GM21515 (cell line): ENCODE measurements around the gene BCL7C.
"Not testable (repeated sequence)": the region's sequence is repeated elsewhere in the genome, so short reads cannot be mapped to it uniquely, and the experiment has no call there.

ENCODE experiments used
- ATAC-seq: cut with Tn5 transposase; IDR thresholded peaks from one replicate; pipeline ENCODE4 v1.9.1; 2021; ENCODE audit not compliant: unreplicated experiment

Gene BCL7C

GRCh38 chr16:30870904-30871303, 23.0 kb downstream of the BCL7C start:
- ATAC-seq, result no peak

DNA sequence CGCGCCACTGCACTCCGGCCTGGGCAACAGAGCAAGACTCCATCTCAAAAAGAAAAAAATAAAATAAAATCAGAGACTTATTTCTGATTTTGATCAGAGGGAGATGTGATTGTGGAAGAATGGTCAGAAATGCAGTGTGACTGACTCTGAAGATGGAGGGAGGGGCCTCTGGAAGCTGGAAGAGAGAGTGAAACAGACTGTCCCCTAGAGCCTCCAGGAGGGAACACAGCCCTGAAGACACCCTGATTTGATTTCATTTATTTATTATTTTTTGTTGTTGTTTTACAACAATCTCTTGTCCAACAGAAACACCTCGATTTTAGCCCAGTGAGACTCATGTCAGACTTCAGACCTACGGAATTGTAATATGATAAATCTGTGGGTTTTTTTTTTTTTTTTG, 26.1 kb downstream of the BCL7C start:
- ATAC-seq, result no peak

- no peak for ATAC-seq
These were observed 27.8 kb downstream of the BCL7C start for GRCh38 chr16:30866031-30866430.

DNA sequence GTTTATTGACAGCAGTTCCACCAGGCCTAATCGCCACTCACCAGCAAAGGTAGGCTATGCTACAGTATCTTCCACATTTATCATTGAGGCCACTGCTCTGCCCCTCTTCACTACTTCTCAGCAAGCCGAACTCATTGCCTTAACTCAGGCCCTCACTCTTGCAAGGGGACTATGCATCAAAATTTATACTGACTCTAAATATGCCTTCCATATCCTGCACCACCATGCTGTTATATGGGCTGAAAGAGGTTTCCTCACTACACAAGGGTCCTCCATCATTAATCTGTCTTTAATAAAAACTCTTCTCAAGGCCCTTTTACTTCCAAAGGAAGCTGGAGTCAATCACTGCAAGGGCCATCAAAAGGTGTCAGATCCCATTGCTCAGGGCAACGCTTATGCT, 30.7 kb downstream of the BCL7C start:
- not testable (repeated sequence) for ATAC-seq

- ATAC-seq, result not testable (repeated sequence)
These were observed 33.1 kb downstream of the BCL7C start for GRCh38 chr16:30860729-30861128.

DNA sequence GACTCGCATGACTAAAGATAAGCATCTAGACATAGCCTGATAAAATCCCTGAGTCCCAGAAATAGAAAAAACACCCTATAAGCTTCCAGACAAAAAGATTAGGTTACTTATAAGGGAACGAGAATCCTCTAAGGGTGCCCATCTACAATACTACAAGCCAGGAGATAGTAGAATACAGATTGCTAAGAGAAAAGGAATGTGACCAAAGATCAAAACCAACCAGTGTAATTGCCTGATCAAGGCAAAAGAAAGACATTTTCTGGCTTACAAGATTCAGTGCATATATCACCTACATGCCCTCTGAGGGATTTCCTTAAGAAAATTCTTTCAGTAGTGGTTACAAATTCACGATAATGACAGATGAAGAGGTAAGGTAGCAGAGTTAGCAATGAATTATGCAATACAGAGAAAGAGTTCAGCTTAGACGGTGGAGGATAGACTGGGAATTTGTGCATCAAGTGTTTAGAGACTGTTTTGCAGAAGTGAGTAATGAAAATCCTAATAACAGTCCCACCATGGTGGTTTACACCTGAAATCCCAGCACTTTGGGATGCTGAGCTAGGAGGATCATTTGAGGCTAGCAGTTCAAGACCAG, 35.0 kb downstream of the BCL7C start:
- ATAC-seq, result no peak

GRCh38 chr16:30858111-30858495, 35.8 kb downstream of the BCL7C start:
- ATAC-seq, result no peak

DNA sequence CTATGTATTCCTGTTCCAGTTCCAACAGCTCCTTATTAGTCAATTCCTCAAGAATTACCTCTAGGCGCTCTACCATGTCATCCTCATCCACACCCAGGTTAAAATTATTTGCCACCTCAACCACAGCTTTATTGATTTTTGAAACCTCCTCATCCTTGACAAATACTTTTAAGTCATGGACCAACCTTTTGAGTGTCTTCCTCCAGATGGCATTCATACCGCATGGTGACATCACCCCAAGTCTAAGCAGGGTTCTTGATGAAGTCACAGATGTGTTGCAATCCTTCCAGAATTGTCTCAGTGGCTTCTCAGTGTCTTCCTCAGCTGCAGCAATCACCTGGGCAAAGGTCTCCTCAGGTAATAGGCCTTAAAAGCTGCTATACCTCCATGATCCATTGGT, 40.1 kb downstream of the BCL7C start:
- ATAC-seq, result no peak

- no peak for ATAC-seq
These were observed 43.6 kb downstream of the BCL7C start for GRCh38 chr16:30850246-30850645.

GRCh38 chr16:30846649-30847402, 47.1 kb downstream of the BCL7C start:
- ATAC-seq, result no peak

- peak; percentile 56 for ATAC-seq
These were observed 49.0 kb downstream of the BCL7C start for GRCh38 chr16:30844671-30845449.

GRCh38 chr16:30844346-30844670, 49.6 kb downstream of the BCL7C start:
- ATAC-seq, result no peak

- ATAC-seq, result no peak
These were observed 50.4 kb downstream of the BCL7C start for GRCh38 chr16:30843501-30843900.

DNA sequence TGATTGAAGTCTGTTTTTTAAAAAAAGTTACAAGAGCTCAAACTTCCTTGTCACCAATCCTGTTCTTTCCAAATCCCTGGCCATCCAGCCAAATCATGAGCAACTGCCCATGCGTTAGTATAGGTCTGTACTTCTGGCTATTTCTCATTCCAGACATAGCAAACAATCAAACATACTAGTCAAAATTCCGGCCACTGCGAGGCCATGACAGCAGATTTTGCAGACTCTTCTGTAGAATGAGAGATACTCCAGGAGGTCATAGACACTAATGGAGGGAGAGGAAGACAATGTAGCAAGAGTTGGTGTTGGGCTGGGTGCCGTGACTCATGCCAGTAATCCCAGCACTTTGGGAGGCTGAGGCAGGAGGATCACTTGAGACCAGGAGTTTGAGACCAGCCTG, 50.9 kb downstream of the BCL7C start:
- no peak for ATAC-seq

- no peak for ATAC-seq
These were observed 52.5 kb downstream of the BCL7C start for GRCh38 chr16:30841332-30841731.

- no peak for ATAC-seq
These were observed 53.3 kb downstream of the BCL7C start for GRCh38 chr16:30840611-30841010.

DNA sequence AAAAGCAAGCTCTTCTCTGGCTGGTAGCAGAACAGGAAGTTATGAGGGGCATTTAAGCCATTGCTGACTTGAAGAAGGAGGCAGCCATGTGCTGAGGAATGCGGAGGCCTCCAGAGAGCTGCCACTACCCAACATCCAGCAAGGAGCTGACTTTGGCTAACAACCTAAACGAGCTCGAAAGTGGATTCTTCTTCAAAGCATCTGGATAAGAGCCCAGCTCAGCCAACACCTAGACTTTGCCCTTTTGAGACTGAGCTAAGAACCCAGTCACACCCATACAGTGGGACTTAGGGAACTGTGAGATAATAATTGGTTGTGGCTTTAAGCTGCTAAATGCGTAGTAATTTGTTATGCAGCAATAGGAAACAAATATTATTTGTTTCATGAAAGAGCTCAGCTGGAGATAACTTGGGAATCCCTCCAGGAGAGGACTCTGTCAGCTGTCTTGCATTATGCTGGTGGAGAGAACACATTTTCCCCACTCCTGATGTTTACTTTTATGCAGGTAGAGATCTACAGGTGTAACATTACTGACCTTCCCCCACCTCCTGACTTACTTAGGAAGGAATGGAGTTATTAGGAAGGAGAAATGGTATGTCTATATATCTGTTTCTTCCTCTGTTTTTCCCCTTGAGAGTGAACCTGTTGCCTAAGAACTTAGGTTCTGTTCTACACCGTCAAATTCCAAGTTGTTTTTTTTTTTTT, 54.2 kb downstream of the BCL7C start:
- no peak for ATAC-seq

- no peak for ATAC-seq
These were observed 54.9 kb downstream of the BCL7C start for GRCh38 chr16:30838876-30839471.

GRCh38 chr16:30837904-30838303, 56.0 kb downstream of the BCL7C start:
- ATAC-seq, result no peak
